HCT116 (cell line): ENCODE results near the gene DYNC2I2. TPM values are rescaled to one million over a fixed set of nuclear protein-coding genes. Genes with fewer than 3 reads are reported as not detected.

Experiments used
- ATAC-seq: fragments of 200-7000 bp; cut with Tn5 transposase; 2 replicates; pipeline ENCODE4 v1.9.1; 2020; ENCODE audit warnings: mild to moderate bottlenecking, moderate library complexity
- BruUV-seq: library from RNA; stranded (reverse); fragments of 400-500 nt; replicated peaks from 2 replicates; lab custom pipeline; 2021; lab: Mats Ljungman, UMichigan
- CTCF ChIA-PET: fragments of 300-600 bp; sonication (Branson Sonifier 250); formaldehyde crosslinking; loops from one replicate; lab custom pipeline; 2021; ENCODE audit warnings: antibody characterized with exemption; lab: Charles Lee
- POLR2A ChIA-PET: fragments of 300-600, 350-600 bp; sonication (Branson Sonifier 250); formaldehyde crosslinking; loops from one replicate; lab custom pipeline; 2021; ENCODE audit warnings: antibody characterized with exemption; lab: Charles Lee
- RAD21 ChIA-PET, 2 experiments: fragments of 300-600 bp; sonication (Branson Sonifier 250); formaldehyde crosslinking; loops; one replicate each; lab custom pipeline; 2023; ENCODE audit warnings: low total read pairs in 2 of 2; ENCODE audit not compliant: uncharacterized antibody in 2 of 2, unreplicated experiment in 2 of 2, low non-redundant PET in 1 of 2; lab: Charles Lee
- DNase-seq: peaks from one replicate; pipeline ENCODE4 v3.0.0-alpha.2; 2010; ENCODE audit warnings: low read depth, low spot score
- H2AFZ ChIP-seq: fragments of 200-600 bp; shearing (Covaris generic), sonication (generic); 2 replicates; pipeline ENCODE4 v1.6.1; 2017; ENCODE audit warnings: low read depth, mixed run types, mixed read lengths, antibody characterized with exemption, low read length; ENCODE audit not compliant: poor library complexity, severe bottlenecking
- H3K27ac ChIP-seq: 2 replicates; pipeline ENCODE4 v1.5.1; 2012; ENCODE audit warnings: low read depth, low read length
- H3K27me3 ChIP-seq: fragments of 200-600 bp; sonication (generic); 2 replicates; pipeline ENCODE4 v1.6.1; 2016; ENCODE audit warnings: mixed run types, low read length, mixed read lengths; ENCODE audit not compliant: insufficient read depth
- H3K36me3 ChIP-seq, 2 experiments: fragments of 200-500 bp in 1 of 2; fragments of 200-600 bp in 1 of 2; sonication (Bioruptor generic) in 1 of 2; sonication (generic) in 1 of 2; 2 replicates each; pipeline versions ENCODE4 v1.5.1 to v1.6.1; 2014 to 2016; ENCODE audit warnings: low read length in 2 of 2, inconsistent platforms in 1 of 2, mixed read lengths in 1 of 2, mixed run types in 1 of 2; ENCODE audit not compliant: insufficient read depth in 2 of 2, control insufficient read depth in 1 of 2
- H3K4me1 ChIP-seq, 2 experiments: fragments of 200-600 bp in 1 of 2; sonication (generic) in 1 of 2; 2 replicates each; pipeline versions ENCODE4 v1.5.1 to v1.6.1; 2012 to 2017; ENCODE audit warnings: low read length in 2 of 2, inconsistent platforms in 1 of 2, mild to moderate bottlenecking in 1 of 2, mixed read lengths in 1 of 2, mixed run types in 1 of 2, moderate library complexity in 1 of 2; ENCODE audit not compliant: insufficient read depth in 2 of 2, control insufficient read depth in 1 of 2
- H3K4me2 ChIP-seq: fragments of 200-600 bp; sonication (generic); 2 replicates; pipeline ENCODE4 v1.6.1; 2017; ENCODE audit warnings: mixed run types, low read length, mixed read lengths
- H3K4me3 ChIP-seq, 2 experiments: fragments of 200-600 bp in 1 of 2; sonication (generic) in 1 of 2; replicated peaks in 1 of 2; 2 replicates each; pipeline ENCODE4 v1.5.1; 2011 to 2016; ENCODE audit warnings: low read length in 2 of 2, control low read depth in 1 of 2, low read depth in 1 of 2, mild to moderate bottlenecking in 1 of 2, mixed read lengths in 1 of 2, mixed run types in 1 of 2
- H3K79me2 ChIP-seq: fragments of 200-600 bp; sonication (generic); 2 replicates; pipeline ENCODE4 v1.6.1; 2017; ENCODE audit warnings: mild to moderate bottlenecking, mixed run types, low read length, moderate library complexity, mixed read lengths; ENCODE audit not compliant: insufficient read depth
- H3K9ac ChIP-seq: fragments of 200-600 bp; sonication (generic); 2 replicates; pipeline ENCODE4 v1.6.1; 2016; ENCODE audit warnings: low read length, mixed read lengths
- H3K9me2 ChIP-seq: fragments of 200-600 bp; sonication (generic), shearing (Covaris generic); 2 replicates; pipeline ENCODE4 v1.6.1; 2017; ENCODE audit warnings: mixed run types, mild to moderate bottlenecking, moderate library complexity; ENCODE audit not compliant: insufficient read depth
- H3K9me3 ChIP-seq, 2 experiments: fragments of 200-500 bp in 1 of 2; fragments of 200-600 bp in 1 of 2; sonication (Bioruptor generic) in 1 of 2; sonication (generic) in 1 of 2; 2 replicates each; pipeline ENCODE4 v1.6.1; 2014 to 2017; ENCODE audit warnings: low read length in 2 of 2, mixed read lengths in 2 of 2, inconsistent platforms in 1 of 2, low read depth in 1 of 2, mild to moderate bottlenecking in 1 of 2, mixed run types in 1 of 2, moderate library complexity in 1 of 2; ENCODE audit not compliant: control insufficient read depth in 1 of 2, insufficient read depth in 1 of 2
- H4K20me1 ChIP-seq: fragments of 200-600 bp; sonication (generic), shearing (Covaris generic); 2 replicates; pipeline ENCODE4 v1.6.1; 2017; ENCODE audit warnings: mixed run types, mild to moderate bottlenecking, moderate library complexity; ENCODE audit not compliant: insufficient read depth
- CBX3 ChIP-seq: IDR thresholded peaks from 2 replicates; pipeline ENCODE4 v1.6.1; 2012; ENCODE audit warnings: low read depth
- EGR1 ChIP-seq: IDR thresholded peaks from 2 replicates; pipeline ENCODE4 v1.6.1; 2012; ENCODE audit warnings: low read depth
- EZH2 ChIP-seq: fragments of 200-600 bp; sonication (generic); IDR thresholded peaks from 2 replicates; pipeline ENCODE4 v1.6.1; 2017; ENCODE audit warnings: antibody characterized with exemption, mixed run types
- EZH2phosphoT487 ChIP-seq: fragments of 200-600 bp; IDR thresholded peaks from 2 replicates; pipeline ENCODE4 v1.6.1; 2018; ENCODE audit warnings: antibody characterized with exemption, borderline replicate concordance
- FOSL1 ChIP-seq: IDR thresholded peaks from 2 replicates; pipeline ENCODE4 v1.6.1; 2012; ENCODE audit warnings: low read depth
- JUND ChIP-seq: IDR thresholded peaks from 2 replicates; pipeline ENCODE4 v1.6.1; 2012
- MAX ChIP-seq: IDR thresholded peaks from 2 replicates; pipeline ENCODE4 v1.6.1; 2012
- POLR2A ChIP-seq: IDR thresholded peaks from 2 replicates; pipeline ENCODE4 v1.7.0; 2011; ENCODE audit warnings: borderline replicate concordance; ENCODE audit not compliant: insufficient read depth, insufficient read length; ENCODE audit errors: extremely low read depth
- POLR2AphosphoS5 ChIP-seq: IDR thresholded peaks from 2 replicates; pipeline ENCODE4 v1.6.1; 2011; ENCODE audit warnings: mild to moderate bottlenecking, low read depth, low read length, moderate library complexity
- SIN3A ChIP-seq: IDR thresholded peaks from 2 replicates; pipeline ENCODE4 v1.6.1; 2012; ENCODE audit warnings: low read depth
- SP1 ChIP-seq: IDR thresholded peaks from 2 replicates; pipeline ENCODE4 v1.6.1; 2012; ENCODE audit warnings: low read depth
- SRF ChIP-seq: IDR thresholded peaks from 2 replicates; pipeline ENCODE4 v1.6.1; 2012; ENCODE audit warnings: low read depth
- TCF7L2 ChIP-seq: IDR thresholded peaks from 2 replicates; pipeline ENCODE4 v1.7.0; 2011; ENCODE audit warnings: borderline replicate concordance, inconsistent platforms; ENCODE audit not compliant: insufficient read depth, insufficient read length; ENCODE audit errors: extremely low read depth
- YY1 ChIP-seq: IDR thresholded peaks from 2 replicates; pipeline ENCODE4 v1.6.1; 2011; ENCODE audit warnings: low read length, low read depth, moderate library complexity, mild to moderate bottlenecking; ENCODE audit not compliant: insufficient replicate concordance; ENCODE audit errors: extremely low read depth
- ZFX ChIP-seq: fragments of 450-650 bp; IDR thresholded peaks from 2 replicates; pipeline ENCODE4 v1.6.1; 2017
- ZNF274 ChIP-seq: fragments of 200-500 bp; sonication (Bioruptor generic); IDR thresholded peaks from 2 replicates; pipeline ENCODE4 v1.6.1; 2014; ENCODE audit warnings: mild to moderate bottlenecking, low read depth, low read length, inconsistent platforms
- intact Hi-C: fragments of 100-400 bp; cut with micrococcal nuclease; formaldehyde crosslinking; loops from 2 replicates; pipeline ENCODE4 v1.10.0; 2022
- total RNA-seq: library from RNA; stranded (reverse); gene quantifications from one replicate; pipeline ENCODE4 v1.2.1, GENCODE V29; 2021; ENCODE audit not compliant: unreplicated experiment
- TF ChIP-seq, protein P1 (sequence below): IDR thresholded peaks from 2 replicates; pipeline ENCODE4 v1.6.1; 2012
- TF ChIP-seq, protein P2 (sequence below), 3 experiments: fragments of 200-600 bp in 1 of 3; sonication (generic) in 1 of 3; IDR thresholded peaks in 2 of 3; conservative IDR thresholded peaks in 1 of 3; 2 replicates each; pipeline ENCODE4 v1.5.1; 2012 to 2017; ENCODE audit warnings: low read depth in 2 of 3, low read length in 2 of 3, antibody characterized with exemption in 1 of 3, borderline replicate concordance in 1 of 3, control low read depth in 1 of 3, mild to moderate bottlenecking in 1 of 3, mixed read lengths in 1 of 3, mixed run types in 1 of 3, moderate library complexity in 1 of 3; ENCODE audit not compliant: insufficient read depth in 1 of 3

DYNC2I2 gene
- total RNA-seq, 1 experiment from 2014 or later, result 155 TPM

GRCh38 chr9:128696923-128697707 lies 40.5 kb upstream of the DYNC2I2 start:
- no peak overlapping the region for H2AFZ ChIP-seq
- RAD21 ChIA-PET, result no interaction called here
- intact Hi-C loops, result no loop called here
- POLR2A ChIA-PET, result interaction anchor here (0.9 to 3.5 kb wide), 3 partner anchors 8 to 62 kb away, joined by 4 to 24 read pairs (median 5); partner anchors contain the start of gene SET
- no peaks in the 10 kb centered on the region for H3K9me2 ChIP-seq
- no peak overlapping the region for H3K4me3 ChIP-seq
- H3K4me2 ChIP-seq, result peak overlapping the region; percentile 68
- CTCF ChIA-PET, result interaction anchor here (0.7 to 1.1 kb wide), 3 partner anchors 13 to 121 kb away, joined by 3 read pairs; partner anchors contain the start of gene ENDOG
- BruUV-seq, result no TSS peak
- H3K79me2 ChIP-seq, result peaks cover 36% of the 10 kb centered on the region
- H3K9ac ChIP-seq, result peak overlapping the region; percentile 34
- H3K36me3 ChIP-seq, result peaks cover 24 to 26% of the 10 kb centered on the region in 2 experiments
- peaks cover 19% of the 10 kb centered on the region; the same call in 1 of the 2 replicates for H4K20me1 ChIP-seq
- peaks cover 27 to 46% of the 10 kb centered on the region in 2 experiments for H3K4me1 ChIP-seq
- no peaks in the 10 kb centered on the region for H3K9me3 ChIP-seq
- TF ChIP-seq EGR1 (no peak), SIN3A (no peak), POLR2AphosphoS5 (0 out of 2 replicates have a peak, but pooled peaks have one; percentile 50), MAX (no peak), SP1 (no peak)
- H3K27ac ChIP-seq, result peak overlapping the region; percentile 72
- H3K27me3 ChIP-seq, result no peaks in the 10 kb centered on the region
- DNase-seq (no peak), ATAC-seq (peak; percentile 46)

DNA sequence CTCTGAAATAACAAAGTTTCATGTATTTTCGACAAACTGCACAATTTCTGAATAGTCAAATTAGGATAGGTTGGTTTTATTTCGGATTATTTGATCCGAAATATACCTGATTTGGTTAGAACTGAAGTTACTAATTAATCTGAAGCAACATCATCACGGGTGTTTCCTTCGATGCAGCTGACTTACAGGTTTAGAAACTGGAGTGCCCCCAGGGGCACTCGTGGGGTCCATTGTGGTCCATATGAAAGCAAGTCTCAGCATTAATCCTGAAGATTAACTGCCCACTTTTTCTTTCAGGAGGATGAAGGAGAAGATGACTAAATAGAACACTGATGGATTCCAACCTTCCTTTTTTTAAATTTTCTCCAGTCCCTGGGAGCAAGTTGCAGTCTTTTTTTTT lies 37.7 kb upstream of the DYNC2I2 start:
- Histone ChIP-seq H3K27ac (no peak overlapping the region), H3K27me3 (no peaks in the 10 kb centered on the region), H2AFZ (no peak overlapping the region), H3K36me3 (peaks cover 38 to 46% of the 10 kb centered on the region in 2 experiments), H4K20me1 (peaks cover 36% of the 10 kb centered on the region; the same call in 1 of the 2 replicates), H3K9me3 (no peaks in the 10 kb centered on the region), H3K9ac (no peak overlapping the region), H3K4me3 (no peak overlapping the region), H3K4me1 (peaks cover 30 to 45% of the 10 kb centered on the region in 2 experiments), H3K4me2 (no peak overlapping the region), H3K79me2 (peaks cover 50% of the 10 kb centered on the region), H3K9me2 (no peaks in the 10 kb centered on the region)
- POLR2A ChIA-PET, result interaction anchor here (1.3 to 2.0 kb wide), 2 partner anchors 10 to 59 kb away, joined by 3 to 6 read pairs; no protein-coding TSS in a partner anchor
- no TSS peak for BruUV-seq
- RAD21 ChIA-PET, result no interaction called here
- CTCF ChIA-PET, result no interaction called here
- ATAC-seq (no peak), DNase-seq (no peak)
- intact Hi-C loops, result no loop called here
- TF ChIP-seq, protein P1, sequence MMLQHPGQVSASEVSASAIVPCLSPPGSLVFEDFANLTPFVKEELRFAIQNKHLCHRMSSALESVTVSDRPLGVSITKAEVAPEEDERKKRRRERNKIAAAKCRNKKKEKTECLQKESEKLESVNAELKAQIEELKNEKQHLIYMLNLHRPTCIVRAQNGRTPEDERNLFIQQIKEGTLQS, result no peak
- TF ChIP-seq EZH2phosphoT487, result no peak
- no peak for TF ChIP-seq SIN3A
- TF ChIP-seq FOSL1, result no peak
- TF ChIP-seq POLR2AphosphoS5, result no peak
- no peak for TF ChIP-seq SRF
- TF ChIP-seq POLR2A, result no peak
- no peak for TF ChIP-seq CBX3
- TF ChIP-seq EGR1, result no peak
- TF ChIP-seq MAX, result no peak
- no peak for TF ChIP-seq TCF7L2
- no peak for TF ChIP-seq JUND
- TF ChIP-seq ZFX, result no peak
- no peak for TF ChIP-seq ZNF274
- no peak for TF ChIP-seq EZH2
- TF ChIP-seq, protein P2, sequence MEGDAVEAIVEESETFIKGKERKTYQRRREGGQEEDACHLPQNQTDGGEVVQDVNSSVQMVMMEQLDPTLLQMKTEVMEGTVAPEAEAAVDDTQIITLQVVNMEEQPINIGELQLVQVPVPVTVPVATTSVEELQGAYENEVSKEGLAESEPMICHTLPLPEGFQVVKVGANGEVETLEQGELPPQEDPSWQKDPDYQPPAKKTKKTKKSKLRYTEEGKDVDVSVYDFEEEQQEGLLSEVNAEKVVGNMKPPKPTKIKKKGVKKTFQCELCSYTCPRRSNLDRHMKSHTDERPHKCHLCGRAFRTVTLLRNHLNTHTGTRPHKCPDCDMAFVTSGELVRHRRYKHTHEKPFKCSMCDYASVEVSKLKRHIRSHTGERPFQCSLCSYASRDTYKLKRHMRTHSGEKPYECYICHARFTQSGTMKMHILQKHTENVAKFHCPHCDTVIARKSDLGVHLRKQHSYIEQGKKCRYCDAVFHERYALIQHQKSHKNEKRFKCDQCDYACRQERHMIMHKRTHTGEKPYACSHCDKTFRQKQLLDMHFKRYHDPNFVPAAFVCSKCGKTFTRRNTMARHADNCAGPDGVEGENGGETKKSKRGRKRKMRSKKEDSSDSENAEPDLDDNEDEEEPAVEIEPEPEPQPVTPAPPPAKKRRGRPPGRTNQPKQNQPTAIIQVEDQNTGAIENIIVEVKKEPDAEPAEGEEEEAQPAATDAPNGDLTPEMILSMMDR (IDR thresholded peaks at IDR 0.05 in 2 of 3, conservative IDR thresholded peaks at IDR 0.05 in 1 of 3; ENCODE audit: borderline replicate concordance in 1 of 3, insufficient read depth in 1 of 3, low read depth in 2 of 3, low read length in 2 of 3), result no peak
- TF ChIP-seq YY1, result no peak
